ENCODE data around the gene POLL. TPM values are rescaled to one million over a fixed set of nuclear protein-coding genes. Genes with fewer than 3 reads are reported as not detected.
A peak's percentile ranks its signal among the peaks of the same experiment; 100 is the strongest.

The POLL gene
- total RNA-seq, 1 experiment from 2014 or later = 35.5 TPM

DNA sequence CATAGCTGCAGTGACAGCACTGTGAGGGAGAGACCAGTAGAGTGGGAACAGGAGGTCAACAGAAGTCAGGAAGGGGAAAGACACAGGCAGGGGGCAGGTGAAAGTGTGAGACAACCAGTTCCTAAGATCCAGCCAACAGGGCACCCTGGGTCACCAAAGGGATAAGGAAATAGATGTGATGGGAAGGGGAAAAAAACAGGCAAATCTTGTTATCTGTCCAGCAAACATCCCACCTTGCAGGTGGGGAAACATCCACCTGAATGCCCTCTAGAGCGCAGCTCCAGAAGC is 42.5 kb upstream of the POLL start:
- BruUV-seq (replicated peaks) = no TSS peak
- H3K9me3 ChIP-seq = peaks cover 4% of the 10 kb centered on the region; the same call in 1 of the 2 replicates
- no peak for DNase-seq
- ChIA-PET CTCF (no interaction called here), POLR2A (interaction anchor here (0.5 kb wide), 1 partner anchor 1284 kb away, joined by 12 read pairs; the partner anchor contains the start of gene SCD)
- peaks cover 7% of the 10 kb centered on the region for H3K4me1 Mint-ChIP-seq (ENCODE audit: low read depth, unreplicated experiment)
- peaks cover 7% of the 10 kb centered on the region; the same call in 1 of the 2 replicates for H3K4me1 ChIP-seq
- no peaks in the 10 kb centered on the region for H3K27me3 ChIP-seq (replicated peaks; ENCODE audit: control insufficient read depth, insufficient read depth, low read length)
- no peaks in the 10 kb centered on the region for H3K9me3 Mint-ChIP-seq (ENCODE audit: unreplicated experiment)
- no peaks in the 10 kb centered on the region for H3K36me3 ChIP-seq (ENCODE audit: control insufficient read depth, insufficient read depth, low read length)
- intact Hi-C loops (cut with micrococcal nuclease; ENCODE audit: unreplicated experiment) = no loop called here
- TF ChIP-seq CTCF (IDR thresholded peaks at IDR 0.05; ENCODE audit: insufficient read depth in 1 of 2, low read depth in 1 of 2, low read length in 1 of 2, severe bottlenecking in 1 of 2, unreplicated experiment in 1 of 2) = no peak
- no peak overlapping the region for H3K27ac Mint-ChIP-seq (ENCODE audit: unreplicated experiment)
- H3K36me3 Mint-ChIP-seq (ENCODE audit: insufficient read depth, unreplicated experiment) = peaks cover 2% of the 10 kb centered on the region
- no peaks in the 10 kb centered on the region for H3K27me3 Mint-ChIP-seq (ENCODE audit: insufficient read depth, unreplicated experiment)
- no peak overlapping the region for H3K4me3 Mint-ChIP-seq (ENCODE audit: unreplicated experiment)
- H3K4me3 ChIP-seq (ENCODE audit: low read depth, low read length) = no peak overlapping the region

GRCh38 chr10:101629837-101630632 is 42.0 kb upstream of the POLL start:
- BruUV-seq (replicated peaks) = no TSS peak
- intact Hi-C loops (cut with micrococcal nuclease; ENCODE audit: unreplicated experiment) = no loop called here
- no peaks in the 10 kb centered on the region for H3K9me3 Mint-ChIP-seq (ENCODE audit: unreplicated experiment)
- H3K27me3 ChIP-seq (replicated peaks; ENCODE audit: control insufficient read depth, insufficient read depth, low read length) = no peaks in the 10 kb centered on the region
- DNase-seq = peak in 1 of 2 experiments; percentile 12
- no peak overlapping the region for H3K27ac Mint-ChIP-seq (ENCODE audit: unreplicated experiment)
- ChIA-PET POLR2A (interaction anchor here (0.5 kb wide), 1 partner anchor 1283 kb away, joined by 12 read pairs; the partner anchor contains the start of gene SCD), CTCF (no interaction called here)
- peaks cover 4% of the 10 kb centered on the region; the same call in 1 of the 2 replicates for H3K9me3 ChIP-seq
- no peak for TF ChIP-seq CTCF (IDR thresholded peaks at IDR 0.05; ENCODE audit: insufficient read depth in 1 of 2, low read depth in 1 of 2, low read length in 1 of 2, severe bottlenecking in 1 of 2, unreplicated experiment in 1 of 2)
- no peaks in the 10 kb centered on the region for H3K36me3 Mint-ChIP-seq (ENCODE audit: insufficient read depth, unreplicated experiment)
- peaks cover 7% of the 10 kb centered on the region; the same call in 1 of the 2 replicates for H3K4me1 ChIP-seq
- no peaks in the 10 kb centered on the region for H3K27me3 Mint-ChIP-seq (ENCODE audit: insufficient read depth, unreplicated experiment)
- H3K4me3 Mint-ChIP-seq (ENCODE audit: unreplicated experiment) = no peak overlapping the region
- peaks cover 7% of the 10 kb centered on the region for H3K4me1 Mint-ChIP-seq (ENCODE audit: low read depth, unreplicated experiment)
- no peaks in the 10 kb centered on the region for H3K36me3 ChIP-seq (ENCODE audit: control insufficient read depth, insufficient read depth, low read length)
- H3K4me3 ChIP-seq (ENCODE audit: low read depth, low read length) = no peak overlapping the region

DNA sequence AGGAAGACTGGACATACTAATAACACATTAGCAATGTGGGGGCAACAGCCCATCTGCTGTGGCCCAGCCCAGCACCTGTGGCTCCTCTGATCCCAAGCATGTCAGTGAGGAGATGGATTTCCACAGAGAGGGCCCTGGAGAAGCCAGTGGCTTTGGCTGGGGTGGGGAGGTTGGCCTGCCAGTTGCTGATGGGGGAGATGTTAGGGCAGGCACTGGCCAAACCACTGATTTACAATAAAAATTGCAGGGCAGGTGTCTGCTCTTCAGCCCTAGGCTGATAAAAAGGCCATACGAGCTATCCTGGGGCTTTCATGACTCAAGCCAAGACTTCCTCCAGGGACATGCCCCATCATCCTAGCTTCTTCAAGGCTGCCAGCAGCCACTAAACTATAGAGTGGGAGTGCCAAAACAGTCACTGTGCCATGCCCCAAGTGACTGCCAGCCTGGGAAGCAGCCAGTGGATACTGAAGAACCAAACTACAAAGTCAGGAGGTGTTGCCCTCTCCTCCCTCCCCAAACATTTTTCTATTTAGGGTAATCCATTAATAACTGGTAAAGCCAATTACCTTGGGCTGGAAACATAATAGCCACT is 37.9 kb upstream of the POLL start:
- ChIA-PET CTCF (no interaction called here), POLR2A (no interaction called here)
- Histone ChIP-seq H3K9me3 (no peaks in the 10 kb centered on the region), H3K4me3 (ENCODE audit: low read depth, low read length) (no peak overlapping the region), H3K27me3 (replicated peaks; ENCODE audit: control insufficient read depth, insufficient read depth, low read length) (no peaks in the 10 kb centered on the region), H3K4me1 (peaks cover 7% of the 10 kb centered on the region; the same call in 1 of the 2 replicates), H3K36me3 (ENCODE audit: control insufficient read depth, insufficient read depth, low read length) (no peaks in the 10 kb centered on the region)
- Mint-ChIP-seq H3K4me3 (ENCODE audit: unreplicated experiment) (no peak overlapping the region), H3K27me3 (ENCODE audit: insufficient read depth, unreplicated experiment) (no peaks in the 10 kb centered on the region), H3K9me3 (ENCODE audit: unreplicated experiment) (no peaks in the 10 kb centered on the region), H3K36me3 (ENCODE audit: insufficient read depth, unreplicated experiment) (peaks cover 10% of the 10 kb centered on the region), H3K4me1 (ENCODE audit: low read depth, unreplicated experiment) (peaks cover 7% of the 10 kb centered on the region), H3K27ac (ENCODE audit: unreplicated experiment) (no peak overlapping the region)
- TF ChIP-seq CTCF (IDR thresholded peaks at IDR 0.05; ENCODE audit: insufficient read depth in 1 of 2, low read depth in 1 of 2, low read length in 1 of 2, severe bottlenecking in 1 of 2, unreplicated experiment in 1 of 2) = no peak
- BruUV-seq (replicated peaks) = no TSS peak
- intact Hi-C loops (cut with micrococcal nuclease; ENCODE audit: unreplicated experiment) = no loop called here
- DNase-seq = no peak
